Measurements from ENCODE around the gene MAP3K14. TPM values are rescaled to one million over a fixed set of nuclear protein-coding genes. Genes with fewer than 3 reads are reported as not detected.

The MAP3K14 gene
- total RNA-seq, 2 donors from 2014 or later, result 43.8 to 49.1 TPM

DNA sequence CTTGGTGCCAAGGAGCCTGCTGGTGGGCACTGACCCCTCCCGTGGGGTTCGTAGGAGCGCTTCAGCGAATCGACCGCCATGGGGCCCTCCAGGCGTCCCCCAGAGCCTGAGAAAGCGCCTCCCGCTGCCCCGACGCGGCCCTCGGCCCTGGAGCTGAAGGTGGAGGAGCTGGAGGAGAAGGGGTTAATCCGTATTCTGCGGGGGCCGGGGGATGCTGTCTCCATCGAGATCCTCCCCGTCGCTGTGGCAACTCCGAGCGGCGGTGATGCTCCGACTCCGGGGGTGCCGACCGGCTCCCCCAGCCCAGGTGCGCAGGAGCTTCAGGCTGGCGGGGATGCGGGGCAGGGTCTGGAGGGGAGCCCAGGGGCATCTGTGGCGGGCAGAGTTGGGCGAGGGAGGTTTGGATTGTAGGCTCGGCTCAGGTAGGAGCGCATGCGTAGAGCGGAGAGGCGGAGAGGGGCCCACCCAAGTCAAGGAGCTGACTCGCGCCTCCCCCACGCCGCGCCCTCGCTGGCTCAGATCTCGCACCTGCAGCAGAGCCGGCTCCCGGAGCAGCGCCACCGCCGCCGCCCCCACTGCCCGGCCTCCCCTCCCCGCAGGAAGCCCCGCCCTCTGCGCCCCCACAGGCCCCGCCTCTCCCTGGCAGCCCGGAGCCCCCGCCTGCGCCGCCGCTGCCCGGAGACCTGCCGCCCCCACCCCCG is 75.3 kb downstream of the MAP3K14 start:
- peaks cover 12% of the 10 kb centered on the region for H3K36me3 Mint-ChIP-seq (ENCODE audit: low read depth)
- ATAC-seq (no peak), DNase-seq (no peak)
- no peaks in the 10 kb centered on the region for H3K27me3 Mint-ChIP-seq
- no peaks in the 10 kb centered on the region for H3K9me3 ChIP-seq (ENCODE audit: control insufficient read depth, low read length, poor library complexity, severe bottlenecking)
- H3K27ac Mint-ChIP-seq, result peak overlapping the region; percentile 21
- H3K4me3 Mint-ChIP-seq, result no peak overlapping the region
- peaks cover 32% of the 10 kb centered on the region for H3K4me1 Mint-ChIP-seq

DNA sequence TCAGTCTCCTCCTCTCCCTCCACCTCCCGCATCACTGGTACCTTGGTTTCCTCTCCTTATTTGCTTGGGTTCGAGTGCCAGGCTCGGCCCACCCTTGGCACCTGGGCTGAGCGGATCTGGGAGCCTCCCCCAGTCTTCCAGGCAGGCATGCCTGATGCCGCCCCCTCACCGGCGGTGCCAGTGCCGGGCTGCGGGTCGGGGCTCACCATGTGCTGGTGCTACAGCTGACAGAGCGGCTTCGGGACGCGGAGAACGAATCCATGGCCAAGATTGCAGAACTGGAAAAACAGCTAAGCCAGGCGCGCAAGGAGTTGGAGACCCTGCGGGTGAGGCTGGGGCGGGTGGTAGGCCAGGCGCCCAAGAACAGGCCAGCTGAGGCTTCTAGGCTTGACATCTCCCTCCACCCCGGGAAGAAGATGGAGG is 75.9 kb downstream of the MAP3K14 start:
- peak overlapping the region; percentile 21 for H3K27ac Mint-ChIP-seq
- H3K9me3 ChIP-seq (ENCODE audit: control insufficient read depth, low read length, poor library complexity, severe bottlenecking), result no peaks in the 10 kb centered on the region
- H3K4me3 Mint-ChIP-seq, result no peak overlapping the region
- ATAC-seq (no peak), DNase-seq (no peak)
- H3K4me1 Mint-ChIP-seq, result peaks cover 29% of the 10 kb centered on the region
- no peaks in the 10 kb centered on the region for H3K27me3 Mint-ChIP-seq
- H3K36me3 Mint-ChIP-seq (ENCODE audit: low read depth), result peaks cover 12% of the 10 kb centered on the region

DNA sequence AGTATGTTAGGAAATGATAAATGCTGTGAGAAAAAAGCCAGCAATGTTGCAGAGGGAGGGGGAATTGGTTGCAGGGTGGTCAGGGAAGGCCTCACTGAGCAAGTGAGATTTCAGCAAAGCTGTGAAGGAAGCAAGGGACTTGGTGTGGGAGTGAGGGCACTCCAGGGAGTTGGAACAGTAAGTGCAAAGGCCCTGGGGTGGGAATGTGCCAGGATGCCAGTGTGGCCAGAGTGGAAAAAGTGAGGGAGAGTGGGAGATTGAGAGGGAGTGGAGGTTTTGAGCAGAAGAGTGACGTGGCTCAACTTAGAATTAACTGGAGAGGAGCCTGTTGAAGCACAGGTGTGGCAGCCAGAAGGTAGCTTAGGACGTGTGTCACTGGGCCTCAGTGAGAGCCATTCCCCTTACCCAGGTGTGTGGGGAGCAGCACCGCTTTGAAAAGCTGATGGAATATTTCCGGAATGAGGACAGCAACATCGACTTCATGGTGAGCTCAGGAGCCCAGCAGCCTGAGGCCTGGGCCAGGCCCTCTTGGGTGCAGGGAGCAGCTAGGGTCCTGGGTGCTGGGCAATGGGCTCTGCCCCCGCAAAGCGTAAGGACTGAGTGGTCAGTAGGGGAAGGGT is 78.6 kb downstream of the MAP3K14 start:
- no peaks in the 10 kb centered on the region for H3K27me3 Mint-ChIP-seq
- peaks cover 46% of the 10 kb centered on the region for H3K4me1 Mint-ChIP-seq
- H3K4me3 Mint-ChIP-seq, result no peak overlapping the region
- DNase-seq (no peak), ATAC-seq (no peak)
- H3K27ac Mint-ChIP-seq, result peak overlapping the region; percentile 88
- H3K36me3 Mint-ChIP-seq (ENCODE audit: low read depth), result peaks cover 12% of the 10 kb centered on the region
- no peaks in the 10 kb centered on the region for H3K9me3 ChIP-seq (ENCODE audit: control insufficient read depth, low read length, poor library complexity, severe bottlenecking)

DNA sequence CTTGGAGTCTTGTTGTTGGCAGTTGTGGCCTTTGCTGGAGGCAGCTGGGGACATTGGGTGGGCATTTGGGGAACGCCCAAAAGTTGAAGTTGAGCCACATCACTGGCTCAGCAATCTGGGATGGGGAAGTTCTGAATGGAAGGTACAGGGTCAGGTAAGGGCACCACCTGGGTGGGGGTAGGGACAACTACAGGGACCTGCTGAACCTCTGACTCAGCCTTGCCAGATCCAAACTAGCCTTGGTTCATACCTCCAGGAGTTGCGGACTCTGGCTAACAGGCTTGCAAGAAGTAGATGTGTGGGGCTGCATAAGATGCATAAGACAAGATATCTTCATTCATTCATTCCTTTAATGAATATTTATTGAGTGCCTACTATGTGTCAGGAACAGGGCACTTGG is 79.1 kb downstream of the MAP3K14 start:
- Mint-ChIP-seq H3K27ac (peak overlapping the region; percentile 88), H3K4me3 (peak overlapping the region; percentile 12), H3K36me3 (ENCODE audit: low read depth) (peaks cover 12% of the 10 kb centered on the region), H3K27me3 (no peaks in the 10 kb centered on the region), H3K4me1 (peaks cover 46% of the 10 kb centered on the region)
- H3K9me3 ChIP-seq (ENCODE audit: control insufficient read depth, low read length, poor library complexity, severe bottlenecking), result no peaks in the 10 kb centered on the region
- no peak for DNase-seq
- no peak for ATAC-seq

DNA sequence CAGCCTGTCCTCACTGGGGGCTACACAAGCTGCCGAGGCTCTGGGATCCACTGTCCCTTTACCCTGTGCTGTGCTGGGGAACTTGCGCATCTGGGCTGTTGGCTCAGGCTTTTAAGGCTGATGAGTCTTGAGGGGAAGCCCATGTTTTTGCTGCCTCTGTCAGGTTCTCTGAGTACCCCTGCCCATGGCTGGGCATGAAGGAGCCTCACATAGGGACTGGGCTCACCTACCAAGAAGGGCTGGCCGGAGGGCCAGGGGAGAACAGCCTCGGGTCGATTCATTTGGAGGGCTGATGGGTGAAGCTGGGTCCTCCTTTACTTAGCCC is 80.6 kb downstream of the MAP3K14 start:
- Mint-ChIP-seq H3K36me3 (ENCODE audit: low read depth) (peaks cover 12% of the 10 kb centered on the region), H3K27me3 (no peaks in the 10 kb centered on the region), H3K27ac (no peak overlapping the region), H3K4me3 (no peak overlapping the region), H3K4me1 (peaks cover 52% of the 10 kb centered on the region)
- no peak for ATAC-seq
- H3K9me3 ChIP-seq (ENCODE audit: control insufficient read depth, low read length, poor library complexity, severe bottlenecking), result no peaks in the 10 kb centered on the region
- no peak for DNase-seq

DNA sequence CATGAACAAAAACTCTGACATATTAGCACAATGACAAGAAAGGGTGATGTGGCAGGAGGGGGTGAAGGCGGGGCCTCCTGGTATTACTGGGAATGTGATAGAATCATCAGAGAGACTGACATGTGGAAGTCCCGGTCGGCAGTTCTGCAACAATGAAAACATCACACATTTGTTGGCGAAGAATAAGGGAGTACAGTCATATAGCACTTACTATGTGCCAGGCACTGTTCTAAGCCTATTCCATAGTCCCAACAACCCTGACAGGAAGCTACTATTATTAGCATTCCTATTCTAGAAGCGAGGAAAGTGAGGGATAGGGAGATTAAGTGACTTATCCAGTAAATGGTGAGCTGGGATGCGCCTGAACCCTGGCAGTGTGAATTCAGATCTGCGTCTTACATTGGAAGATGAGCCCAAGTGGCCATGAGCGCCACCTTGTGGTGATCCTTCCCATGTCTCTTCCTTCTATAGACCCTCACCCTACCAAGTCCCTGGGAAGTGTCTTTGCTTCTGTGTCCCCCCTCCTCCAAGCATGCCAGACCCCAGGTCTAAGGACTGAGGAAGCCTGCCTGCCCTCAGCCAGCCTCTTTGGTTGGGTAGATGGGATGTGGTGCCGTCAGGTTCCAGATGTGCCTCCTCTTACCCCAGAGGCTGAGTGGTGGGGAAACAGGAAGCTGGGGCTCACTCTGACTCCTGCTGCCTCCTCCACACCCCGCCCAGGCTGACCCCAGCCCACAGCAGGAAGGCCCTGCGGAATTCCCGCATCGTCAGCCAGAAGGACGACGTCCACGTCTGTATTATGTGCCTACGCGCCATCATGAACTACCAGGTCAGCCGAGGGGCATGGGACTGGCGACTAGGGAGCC is 81.2 kb downstream of the MAP3K14 start:
- H3K36me3 Mint-ChIP-seq (ENCODE audit: low read depth), result peaks cover 12% of the 10 kb centered on the region
- ATAC-seq (peak; percentile 72), DNase-seq (peak; percentile 64 to 73 (median 67))
- H3K27ac Mint-ChIP-seq, result peak overlapping the region; percentile 100
- peaks cover 54% of the 10 kb centered on the region for H3K4me1 Mint-ChIP-seq
- no peaks in the 10 kb centered on the region for H3K27me3 Mint-ChIP-seq
- H3K4me3 Mint-ChIP-seq, result no peak overlapping the region
- H3K9me3 ChIP-seq (ENCODE audit: control insufficient read depth, low read length, poor library complexity, severe bottlenecking), result no peaks in the 10 kb centered on the region

DNA sequence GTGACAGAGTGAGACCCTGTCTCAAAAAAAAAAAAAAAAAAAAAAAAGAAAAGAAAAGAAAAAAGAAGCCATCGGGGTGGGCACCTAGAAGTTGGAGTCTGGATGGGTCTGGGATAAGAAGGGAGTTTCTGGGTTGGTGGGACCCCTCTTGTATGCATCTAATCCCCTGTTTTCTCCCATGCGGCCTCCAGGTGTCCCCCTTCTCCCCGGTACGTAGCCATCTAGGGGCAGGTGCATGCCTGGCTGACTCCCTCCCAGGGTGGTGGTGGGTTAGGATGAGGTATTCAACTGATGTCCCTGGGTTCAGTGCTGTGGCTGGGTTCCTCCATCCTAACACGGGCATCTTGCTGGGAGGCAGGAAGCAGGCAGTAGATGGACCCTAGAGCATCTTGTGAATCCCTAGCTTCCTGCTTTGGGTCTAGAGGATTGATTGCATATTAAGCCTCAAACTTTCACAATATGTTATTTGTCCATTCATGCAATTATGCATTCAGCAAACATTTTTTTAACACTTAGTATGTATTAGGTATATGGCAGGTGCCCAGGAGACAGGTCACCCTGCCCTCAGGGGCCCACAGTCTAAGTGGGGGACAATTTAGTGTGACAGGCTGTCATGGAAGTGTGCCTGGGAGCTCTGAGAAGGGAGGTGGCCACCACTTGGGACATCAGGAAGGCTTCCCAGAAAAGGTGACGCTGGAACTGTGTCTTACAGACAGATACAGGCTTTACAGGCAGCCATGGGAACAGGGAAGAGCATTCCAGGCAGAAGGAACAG is 82.0 kb downstream of the MAP3K14 start:
- DNase-seq, result peak in 1 of 3 donors; percentile 40
- Mint-ChIP-seq H3K36me3 (ENCODE audit: low read depth) (peaks cover 8% of the 10 kb centered on the region), H3K4me3 (peak overlapping the region; percentile 41), H3K4me1 (peaks cover 56% of the 10 kb centered on the region), H3K27me3 (no peaks in the 10 kb centered on the region), H3K27ac (peak overlapping the region; percentile 100)
- no peaks in the 10 kb centered on the region for H3K9me3 ChIP-seq (ENCODE audit: control insufficient read depth, low read length, poor library complexity, severe bottlenecking)
- peak; percentile 71 for ATAC-seq

DNA sequence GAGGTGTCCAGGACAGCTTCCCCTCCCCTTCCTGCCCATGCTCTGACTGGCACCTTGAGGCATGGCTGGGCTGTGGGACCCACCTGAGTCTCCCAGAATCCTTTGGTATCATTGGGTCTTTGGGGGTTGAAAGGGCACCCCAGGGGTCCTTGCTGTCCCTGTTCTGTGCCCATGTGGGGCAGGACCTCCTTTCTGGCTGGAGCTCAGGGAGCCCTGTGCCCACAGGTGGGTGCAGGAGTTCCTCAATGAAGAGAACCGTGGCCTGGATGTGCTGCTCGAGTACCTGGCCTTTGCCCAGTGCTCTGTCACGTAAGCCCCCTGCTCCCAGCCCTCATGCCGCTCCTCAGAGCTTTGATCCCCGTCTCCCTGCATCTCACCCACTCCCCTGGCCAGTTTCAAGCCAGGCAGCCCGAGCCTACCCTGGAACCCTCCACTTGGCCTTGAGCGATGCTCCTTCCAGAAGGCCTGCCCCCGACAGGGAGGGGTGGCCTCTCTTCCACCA is 83.3 kb downstream of the MAP3K14 start:
- H3K4me1 Mint-ChIP-seq, result peaks cover 57% of the 10 kb centered on the region
- no peaks in the 10 kb centered on the region for H3K9me3 ChIP-seq (ENCODE audit: control insufficient read depth, low read length, poor library complexity, severe bottlenecking)
- DNase-seq (no peak), ATAC-seq (no peak)
- no peaks in the 10 kb centered on the region for H3K27me3 Mint-ChIP-seq
- peak overlapping the region; percentile 100 for H3K27ac Mint-ChIP-seq
- H3K36me3 Mint-ChIP-seq (ENCODE audit: low read depth), result peaks cover 8% of the 10 kb centered on the region
- no peak overlapping the region for H3K4me3 Mint-ChIP-seq

DNA sequence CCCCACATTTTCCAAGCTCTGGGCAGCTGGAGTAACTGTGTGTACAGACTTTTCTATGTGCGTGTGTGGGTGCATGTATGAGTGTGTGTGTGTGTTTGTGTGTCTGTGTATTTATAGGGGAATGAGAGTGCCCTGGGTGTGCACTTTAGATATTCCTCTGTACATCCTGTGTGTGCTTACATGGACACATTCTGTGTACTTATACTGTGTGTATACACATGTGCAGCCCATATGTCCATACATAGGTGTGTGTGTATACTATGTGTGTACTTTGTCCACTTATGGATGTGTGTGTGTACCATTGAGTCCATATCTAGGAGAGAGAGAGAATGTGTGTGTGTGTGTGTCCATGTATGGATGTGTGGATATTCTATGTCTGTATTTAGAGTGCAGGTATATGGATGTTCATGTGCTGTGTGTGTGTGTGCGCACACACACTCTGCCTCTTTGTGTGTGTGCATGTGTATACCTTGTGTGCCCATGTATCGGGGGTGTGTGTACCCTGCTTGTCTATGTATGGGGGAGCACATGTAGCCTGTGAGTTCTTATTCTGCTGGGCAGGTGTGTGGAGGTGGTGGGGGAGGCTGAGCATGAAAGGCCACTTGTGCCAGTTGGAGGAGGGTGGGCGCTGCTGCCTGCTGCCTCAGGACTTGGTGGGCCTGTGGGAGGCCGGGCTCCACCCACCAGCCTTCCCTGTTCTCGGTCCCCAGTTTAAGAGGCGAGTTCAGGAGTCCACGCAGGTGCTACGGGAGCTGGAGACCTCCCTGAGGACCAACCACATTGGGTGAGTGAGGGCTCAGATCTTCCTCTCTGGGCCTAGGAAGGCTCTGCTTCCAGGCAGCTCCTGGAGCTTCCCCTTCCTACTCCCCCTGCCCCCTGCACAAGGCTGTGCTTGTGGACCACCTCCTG is 84.1 kb downstream of the MAP3K14 start:
- H3K4me3 Mint-ChIP-seq, result peak overlapping the region; percentile 31
- peak overlapping the region; percentile 100 for H3K27ac Mint-ChIP-seq
- H3K36me3 Mint-ChIP-seq (ENCODE audit: low read depth), result peaks cover 2% of the 10 kb centered on the region
- ATAC-seq (no peak), DNase-seq (no peak)
- no peaks in the 10 kb centered on the region for H3K27me3 Mint-ChIP-seq
- peaks cover 59% of the 10 kb centered on the region for H3K4me1 Mint-ChIP-seq
- H3K9me3 ChIP-seq (ENCODE audit: control insufficient read depth, low read length, poor library complexity, severe bottlenecking), result no peaks in the 10 kb centered on the region

- DNase-seq (no peak), ATAC-seq (no peak)
- Mint-ChIP-seq H3K4me3 (peak overlapping the region; percentile 31), H3K27ac (peak overlapping the region; percentile 100), H3K27me3 (no peaks in the 10 kb centered on the region), H3K36me3 (ENCODE audit: low read depth) (no peaks in the 10 kb centered on the region), H3K4me1 (peaks cover 64% of the 10 kb centered on the region)
- H3K9me3 ChIP-seq (ENCODE audit: control insufficient read depth, low read length, poor library complexity, severe bottlenecking), result no peaks in the 10 kb centered on the region
Observed at GRCh38 chr17:45231481-45232116, 85.2 kb downstream of the MAP3K14 start.

DNA sequence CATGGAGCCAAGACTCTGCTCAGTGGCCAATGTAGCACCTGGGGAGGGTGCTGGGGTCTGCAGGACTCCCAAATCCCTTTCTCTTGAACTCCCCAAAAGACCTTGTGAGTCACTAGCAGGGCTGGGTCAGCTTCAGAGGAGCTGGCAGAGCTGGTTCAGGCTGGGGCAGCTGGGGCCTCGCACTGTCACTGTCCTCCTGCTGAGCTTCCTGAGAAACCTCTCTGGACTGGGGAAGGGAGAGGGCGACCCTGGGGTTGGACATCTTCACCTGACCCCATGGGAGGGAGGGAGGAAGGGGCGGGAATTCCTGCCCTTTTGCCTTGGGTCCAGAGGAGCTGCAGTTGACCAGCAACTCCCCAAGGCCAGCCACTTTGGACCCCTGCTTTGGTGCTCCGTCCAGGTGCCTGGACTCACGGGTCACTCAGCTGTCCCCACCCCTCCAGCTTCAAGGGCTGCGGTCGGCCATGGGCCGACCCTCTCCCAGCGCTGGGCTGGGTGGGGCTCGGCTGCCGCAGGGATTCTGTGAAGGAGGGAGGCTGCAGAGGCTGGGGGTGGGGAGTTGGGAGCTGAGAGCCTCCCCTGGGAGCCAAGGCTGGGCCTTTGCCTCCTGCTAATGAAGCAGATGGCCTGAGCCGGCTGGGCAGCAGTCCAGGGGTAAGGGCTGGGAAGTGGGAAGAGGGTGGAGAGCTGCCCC is 85.9 kb downstream of the MAP3K14 start:
- Mint-ChIP-seq H3K4me1 (peaks cover 71% of the 10 kb centered on the region), H3K36me3 (ENCODE audit: low read depth) (no peaks in the 10 kb centered on the region), H3K4me3 (peak overlapping the region; percentile 31), H3K27ac (peak overlapping the region; percentile 100), H3K27me3 (no peaks in the 10 kb centered on the region)
- H3K9me3 ChIP-seq (ENCODE audit: control insufficient read depth, low read length, poor library complexity, severe bottlenecking), result no peaks in the 10 kb centered on the region
- no peak for ATAC-seq
- DNase-seq, result no peak
